HG03039 (cell line): ENCODE results near the gene ATP1A1.

Experiments
- ATAC-seq: cut with Tn5 transposase; IDR thresholded peaks from one replicate; pipeline ENCODE4 v1.9.1; 2021; ENCODE audit warnings: mild to moderate bottlenecking, moderate library complexity; ENCODE audit not compliant: unreplicated experiment

ATP1A1 gene

GRCh38 chr1:116343019-116343418 lies 30.0 kb upstream of the ATP1A1 start:
- no peak for ATAC-seq

DNA sequence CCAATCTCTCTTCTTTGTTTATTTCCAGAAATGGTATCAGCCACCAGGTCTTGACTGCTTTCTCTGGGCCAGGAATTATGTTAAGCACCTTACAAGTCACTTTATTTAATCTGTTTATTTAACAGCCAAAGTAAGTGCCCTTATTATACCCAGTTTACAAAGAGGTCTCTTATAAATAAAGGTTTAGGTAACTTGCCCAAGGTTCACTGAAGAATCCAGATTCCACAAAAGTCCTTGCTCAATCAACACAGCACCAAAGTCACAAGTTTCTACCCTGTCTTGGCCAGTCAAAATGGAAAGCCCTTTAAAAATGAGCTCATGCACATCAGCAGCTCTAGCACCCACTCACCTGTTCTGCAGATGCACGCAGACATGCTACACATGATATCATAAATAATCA lies 28.0 kb upstream of the ATP1A1 start:
- no peak for ATAC-seq

- ATAC-seq: no peak
Measured at GRCh38 chr1:116345843-116346242, 27.2 kb upstream of the ATP1A1 start.

GRCh38 chr1:116346943-116347673 lies 25.9 kb upstream of the ATP1A1 start:
- no peak for ATAC-seq

DNA sequence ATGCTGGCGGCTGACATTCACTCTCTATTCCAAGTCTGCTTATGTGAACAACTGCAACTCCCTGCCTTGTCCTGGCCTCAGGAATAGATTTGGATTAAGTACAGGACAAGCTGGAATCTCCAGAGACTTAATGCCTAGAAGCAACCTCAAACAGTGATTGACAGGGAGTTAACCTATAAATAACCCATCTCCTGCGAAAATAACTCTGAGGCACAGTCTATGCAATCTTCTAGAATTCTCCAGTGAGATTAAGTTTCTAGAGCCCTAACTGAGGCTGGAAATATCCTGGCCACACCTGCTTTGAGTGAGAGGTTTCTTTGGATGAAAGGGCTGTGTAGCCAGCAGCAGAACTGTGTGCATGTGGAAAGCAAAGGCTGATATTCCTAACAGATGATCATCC lies 25.3 kb upstream of the ATP1A1 start:
- ATAC-seq: no peak

DNA sequence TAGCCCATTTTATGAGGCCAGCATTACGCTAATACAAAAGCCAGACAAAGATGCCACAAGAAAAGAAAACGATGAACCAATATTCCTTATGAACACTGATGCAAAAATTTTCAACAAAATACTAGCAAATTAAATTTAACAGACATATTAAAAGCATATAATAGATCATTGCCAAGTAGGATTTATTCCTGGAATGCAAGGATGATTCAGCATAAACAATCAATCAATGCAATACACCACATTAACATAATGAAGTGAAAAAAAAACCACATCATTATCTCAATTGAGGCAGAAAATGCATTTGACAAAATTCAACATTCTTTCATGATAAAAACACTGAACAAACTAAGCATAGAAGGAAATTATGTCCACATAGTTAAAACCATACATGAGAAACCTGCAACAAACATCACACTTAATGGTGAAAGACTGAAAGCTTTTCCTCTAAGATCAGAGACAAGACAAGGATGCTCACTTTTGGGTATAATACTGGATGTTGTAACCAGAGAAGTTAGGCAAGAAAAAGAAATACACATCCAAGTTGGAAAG lies 22.9 kb upstream of the ATP1A1 start:
- ATAC-seq: no peak

DNA sequence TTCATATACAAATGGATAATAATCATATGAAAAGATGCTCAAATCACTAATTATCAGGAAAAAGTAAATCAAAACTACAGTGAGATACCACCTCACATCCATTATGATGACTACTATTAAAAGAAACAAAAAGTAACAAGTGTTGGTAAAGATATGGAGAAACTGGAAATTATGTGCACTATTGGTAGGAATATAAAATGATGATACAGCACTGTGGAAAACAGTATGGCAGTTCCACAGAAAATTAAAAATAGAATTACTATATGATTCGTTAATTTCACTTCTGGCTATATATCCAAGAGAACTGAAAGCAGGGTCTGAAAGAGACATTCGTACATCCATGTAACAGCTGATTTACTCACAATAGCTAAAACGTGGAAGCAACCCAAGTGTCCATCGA lies 21.1 kb upstream of the ATP1A1 start:
- no peak for ATAC-seq

- ATAC-seq: no peak
Measured at GRCh38 chr1:116352349-116352813, 20.7 kb upstream of the ATP1A1 start.

GRCh38 chr1:116353155-116353554 lies 19.9 kb upstream of the ATP1A1 start:
- ATAC-seq: no peak

DNA sequence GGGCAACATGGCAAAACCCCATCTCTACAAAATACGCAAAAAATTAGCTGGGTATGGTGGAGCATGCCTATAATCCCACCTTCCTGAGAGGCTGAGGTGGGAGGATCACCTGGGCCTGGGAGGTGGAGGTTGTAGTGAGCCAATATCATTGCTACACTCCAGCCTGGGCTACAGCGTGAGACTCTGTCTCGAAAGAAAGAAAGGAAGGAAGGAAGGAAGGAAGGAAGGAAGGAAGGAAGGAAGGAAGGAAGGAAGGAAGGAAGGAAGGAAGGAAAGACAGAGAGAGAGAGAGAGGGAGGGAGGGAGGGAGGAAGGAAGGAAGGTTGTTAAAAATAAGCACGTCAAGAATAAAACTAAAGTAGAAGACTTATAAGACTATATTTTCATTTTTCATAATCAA lies 17.0 kb upstream of the ATP1A1 start:
- ATAC-seq: no peak

GRCh38 chr1:116356673-116357072 lies 16.4 kb upstream of the ATP1A1 start:
- ATAC-seq: no peak

- ATAC-seq: no peak
Measured at GRCh38 chr1:116357487-116357886, 15.6 kb upstream of the ATP1A1 start.

- ATAC-seq: no peak
Measured at GRCh38 chr1:116359060-116359830, 13.8 kb upstream of the ATP1A1 start.

DNA sequence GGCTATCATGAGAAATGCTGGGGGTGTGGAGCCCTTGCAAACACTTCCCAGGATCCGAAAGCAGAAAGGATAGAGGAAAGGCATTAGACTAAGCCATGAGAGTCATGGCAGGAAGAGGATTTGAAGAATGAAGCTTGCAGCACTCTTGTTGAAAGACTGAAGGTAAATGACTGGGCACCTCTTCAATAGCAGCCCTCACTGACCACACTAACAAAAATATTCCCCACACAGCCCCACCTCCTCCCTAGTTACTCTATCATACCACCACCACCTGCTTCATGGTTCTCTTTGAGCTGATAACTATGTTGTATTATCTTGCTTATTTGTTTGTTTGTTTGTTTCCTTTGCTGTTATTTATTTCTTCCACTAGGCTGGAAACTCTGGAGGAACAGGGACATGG lies 13.2 kb upstream of the ATP1A1 start:
- ATAC-seq: no peak

GRCh38 chr1:116360429-116361173 lies 12.4 kb upstream of the ATP1A1 start:
- no peak for ATAC-seq

DNA sequence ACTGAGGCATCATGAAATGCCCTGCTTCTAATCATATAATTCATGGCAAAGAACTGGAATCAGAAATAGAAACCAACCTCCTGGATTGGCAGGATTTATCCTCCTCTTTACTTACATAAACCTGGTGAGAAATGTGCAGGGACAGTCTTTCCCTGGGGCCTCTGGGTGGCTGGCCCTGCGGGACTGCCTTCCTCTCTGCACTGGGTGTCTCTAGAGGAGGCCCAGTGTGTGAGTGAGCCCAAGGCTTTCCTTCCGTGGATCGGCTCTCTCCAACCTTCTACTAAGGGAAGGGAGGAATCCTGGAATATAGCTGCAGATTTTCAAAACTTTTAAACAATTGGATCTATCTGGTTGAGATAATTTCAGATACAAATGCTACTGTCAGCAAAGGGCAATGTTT lies 11.4 kb upstream of the ATP1A1 start:
- ATAC-seq: no peak

DNA sequence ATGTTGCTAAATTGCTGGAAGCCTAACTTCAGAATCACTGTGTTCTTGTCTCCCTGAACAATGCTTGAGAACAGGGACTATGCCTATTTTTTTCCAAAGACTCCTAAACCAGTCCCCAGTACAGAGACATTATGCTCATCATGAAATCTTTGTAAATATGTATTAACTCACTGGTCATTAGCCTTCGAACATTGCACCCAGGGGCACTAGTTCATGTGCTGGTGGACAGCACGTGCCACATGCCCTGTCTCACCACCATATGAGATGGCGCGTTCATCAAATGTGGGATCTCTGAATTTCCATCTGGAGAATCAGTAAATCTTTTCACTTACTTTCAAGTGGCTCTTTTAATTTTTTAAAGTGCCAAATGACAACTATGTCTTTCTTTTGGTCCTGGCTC lies 11.0 kb upstream of the ATP1A1 start:
- ATAC-seq: no peak

DNA sequence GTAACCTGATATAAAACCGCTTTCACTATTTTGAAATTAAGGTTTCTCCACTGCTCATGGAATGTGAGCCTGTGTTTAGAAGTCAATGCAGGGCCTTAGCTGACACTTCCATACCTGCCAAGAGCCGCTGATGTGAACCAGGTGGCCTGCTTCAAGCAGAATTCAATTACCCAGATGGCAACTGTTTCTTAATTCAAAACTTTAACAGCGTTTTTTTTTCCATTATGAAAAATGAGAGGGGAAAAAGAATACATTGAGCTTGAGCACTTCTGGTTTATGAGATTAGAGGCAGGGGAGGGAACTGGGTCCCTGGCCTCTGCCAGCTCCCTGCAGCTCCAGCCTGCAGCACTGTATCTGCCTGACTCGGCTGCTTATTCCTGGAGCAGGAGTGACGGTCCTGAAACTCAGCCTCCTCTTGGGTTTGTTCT lies 7.7 kb upstream of the ATP1A1 start:
- no peak for ATAC-seq

DNA sequence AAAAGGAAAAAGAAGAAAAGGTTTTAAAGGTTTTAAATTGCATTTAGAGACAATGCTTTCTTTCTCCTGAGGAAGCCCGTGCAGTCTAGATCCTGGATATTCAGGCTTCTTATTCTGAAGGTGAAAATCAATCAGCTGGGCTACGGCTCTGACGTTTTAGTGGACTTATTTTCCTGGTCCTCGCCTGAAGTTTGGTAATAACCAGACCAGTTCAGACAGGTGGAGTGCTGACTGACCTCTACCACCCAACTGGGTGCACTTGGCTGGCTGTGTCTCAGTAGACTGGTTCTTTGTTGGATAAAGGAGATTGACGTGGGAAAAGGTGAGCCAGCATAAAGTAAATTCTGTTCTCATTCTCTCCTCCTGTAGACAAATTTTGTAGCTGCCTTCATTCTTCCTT lies 7.2 kb upstream of the ATP1A1 start:
- no peak for ATAC-seq

DNA sequence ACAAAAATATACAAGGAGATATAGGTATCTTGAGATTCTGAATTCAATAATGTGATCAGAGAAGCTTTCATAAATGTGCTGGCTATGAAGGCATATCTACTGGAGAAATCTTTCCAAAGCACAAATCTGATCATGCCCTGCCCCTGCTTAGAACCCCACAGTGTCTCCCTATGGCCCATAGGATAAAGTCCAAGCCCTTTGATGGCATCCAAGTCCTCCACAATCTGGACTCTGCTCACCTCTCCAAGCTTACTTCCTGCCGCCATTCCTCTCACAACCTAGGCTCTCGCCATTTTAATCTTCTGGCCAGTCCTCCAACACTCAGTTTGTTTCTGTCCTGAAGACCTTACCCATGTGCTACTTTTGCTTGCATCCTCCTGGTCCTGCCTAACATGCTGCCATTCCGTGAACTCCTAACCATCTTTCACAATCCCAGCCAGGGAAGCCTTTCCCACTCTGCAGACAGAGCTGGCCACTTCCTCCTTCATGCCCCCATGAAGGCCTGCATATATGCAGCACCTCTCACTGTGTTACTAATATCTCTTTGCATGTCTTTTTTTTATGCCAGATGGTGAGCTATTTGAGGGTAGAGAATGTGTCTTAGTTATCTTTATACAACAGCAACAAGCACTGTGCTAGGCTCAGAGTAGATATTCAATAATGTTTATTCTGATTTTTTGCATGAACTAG lies 5.6 kb upstream of the ATP1A1 start:
- no peak for ATAC-seq

- no peak for ATAC-seq
Measured at GRCh38 chr1:116368241-116368640, 4.8 kb upstream of the ATP1A1 start.
